GM12878 (cell line): ENCODE results near the gene CAPRIN2. TPM values are rescaled to one million over a fixed set of nuclear protein-coding genes. Genes with fewer than 3 reads are reported as not detected.

Source experiments
- ATAC-seq: fragments of 200-7000 bp; cut with Tn5 transposase; 3 replicates; pipeline ENCODE4 v1.9.1; 2020; ENCODE audit warnings: mild to moderate bottlenecking, moderate library complexity
- BruUV-seq: library from RNA; stranded (reverse); fragments of 400-500 nt; replicated peaks from 2 replicates; lab custom pipeline; 2021; lab: Mats Ljungman, UMichigan
- CTCF ChIA-PET: fragments of 300-600 bp; sonication (Branson Sonifier 250); formaldehyde crosslinking; extraction: SDS; loops from one replicate; lab custom pipeline; 2021; ENCODE audit warnings: inconsistent platforms; lab: Yijun Ruan, JAX
- POLR2A ChIA-PET: fragments of 350-600 bp; formaldehyde crosslinking; extraction: SDS; loops from one replicate; lab custom pipeline; 2021; ENCODE audit warnings: inconsistent platforms; lab: Charles Lee
- RAD21 ChIA-PET: fragments of 300-600 bp; sonication (Branson Sonifier 250); formaldehyde crosslinking; loops from one replicate; lab custom pipeline; 2023; ENCODE audit warnings: antibody characterized with exemption; ENCODE audit not compliant: unreplicated experiment; lab: Charles Lee
- SMC1A ChIA-PET: fragments of 300-600 bp; sonication (Branson Sonifier 250); formaldehyde crosslinking; loops from one replicate; lab custom pipeline; 2023; ENCODE audit not compliant: unreplicated experiment, uncharacterized antibody; lab: Charles Lee
- DNase-seq: peaks from one replicate; pipeline ENCODE4 v3.0.0-alpha.2; 2011; ENCODE audit warnings: low read depth, low spot score
- FAIRE-seq: peaks from 3 replicates; lab custom pipeline; 2011; peaks lifted over from hg19 to GRCh38; lab: Jason Lieb, UNC
- H2AFZ ChIP-seq: 2 replicates; pipeline ENCODE4 v1.6.0; 2011; ENCODE audit warnings: low read depth, low read length, control low read depth; ENCODE audit not compliant: control insufficient read depth
- H3K27ac ChIP-seq: 2 replicates; pipeline ENCODE4 v1.5.1; 2011; ENCODE audit warnings: control low read depth; ENCODE audit not compliant: control insufficient read depth, insufficient read depth
- H3K27me3 ChIP-seq, 2 experiments: replicated peaks in 1 of 2; 2 replicates each; pipeline versions ENCODE4 v1.6.0 to v1.6.1; 2011; ENCODE audit warnings: low read length in 1 of 2; ENCODE audit not compliant: control insufficient read depth in 2 of 2, insufficient read depth in 2 of 2
- H3K36me3 ChIP-seq, 2 experiments: 2 replicates each; pipeline ENCODE4 v1.5.1; 2011; ENCODE audit warnings: low read length in 1 of 2; ENCODE audit not compliant: control insufficient read depth in 2 of 2, insufficient read depth in 2 of 2
- H3K4me1 ChIP-seq: 2 replicates; pipeline ENCODE4 v1.6.1; 2011; ENCODE audit warnings: mild to moderate bottlenecking, low read length, moderate library complexity, mixed read lengths; ENCODE audit not compliant: control insufficient read depth, insufficient read depth
- H3K4me2 ChIP-seq: 2 replicates; pipeline ENCODE4 v1.6.0; 2011; ENCODE audit warnings: control low read depth; ENCODE audit not compliant: control insufficient read depth, insufficient read depth
- H3K4me3 ChIP-seq: fragments of 200-600 bp; sonication (generic); 2 replicates; pipeline ENCODE4 v1.5.1; 2016
- H3K79me2 ChIP-seq: 2 replicates; pipeline ENCODE4 v1.6.0; 2011; ENCODE audit warnings: low read length; ENCODE audit not compliant: control insufficient read depth, insufficient read depth
- H3K9ac ChIP-seq: 2 replicates; pipeline ENCODE4 v1.8.0; 2011; ENCODE audit warnings: low read length, control low read depth, mixed read lengths; ENCODE audit not compliant: control insufficient read depth, insufficient read depth
- H3K9me3 ChIP-seq: replicated peaks from 3 replicates; pipeline ENCODE4 v1.5.1; 2011; ENCODE audit warnings: mild to moderate bottlenecking, low read length; ENCODE audit not compliant: control insufficient read depth, insufficient read depth
- H4K20me1 ChIP-seq: 2 replicates; pipeline ENCODE4 v1.6.0; 2011; ENCODE audit not compliant: control insufficient read depth, insufficient read depth
- ASH2L ChIP-seq: fragments of 300-600, 200-600 bp; sonication (generic); IDR thresholded peaks from 2 replicates; pipeline ENCODE4 v1.6.1; 2017; ENCODE audit warnings: low read depth, mild to moderate bottlenecking, borderline replicate concordance
- CHD1 ChIP-seq: IDR thresholded peaks from 2 replicates; pipeline ENCODE4 v1.6.1; 2012; ENCODE audit warnings: low read depth, low read length, improper control_type of control experiment
- HDGF ChIP-seq: fragments of 450-650 bp; IDR thresholded peaks from 2 replicates; pipeline ENCODE4 v1.6.1; 2016; ENCODE audit warnings: antibody characterized with exemption
- IRF3 ChIP-seq: fragments of 450-650 bp; IDR thresholded peaks from 2 replicates; pipeline ENCODE4 v1.6.1; 2014; ENCODE audit warnings: mild to moderate bottlenecking
- PML ChIP-seq: IDR thresholded peaks from 2 replicates; pipeline ENCODE4 v1.6.1; 2012; ENCODE audit warnings: low read length, inconsistent platforms
- RAD51 ChIP-seq: fragments of 450-650 bp; IDR thresholded peaks from 2 replicates; pipeline ENCODE4 v1.6.1; 2016; ENCODE audit warnings: moderate library complexity, mild to moderate bottlenecking, inconsistent platforms
- RB1 ChIP-seq: fragments of 450-650 bp; formaldehyde crosslinking; IDR thresholded peaks from 2 replicates; pipeline ENCODE4 v1.6.1; 2017; ENCODE audit warnings: mild to moderate bottlenecking, borderline replicate concordance
- SMAD1 ChIP-seq: fragments of 450-650 bp; IDR thresholded peaks from 2 replicates; pipeline ENCODE4 v1.6.1; 2018; ENCODE audit warnings: mild to moderate bottlenecking, low read depth; ENCODE audit not compliant: partially characterized antibody
- TAF1 ChIP-seq: IDR thresholded peaks from 2 replicates; pipeline ENCODE4 v1.6.1; 2011; ENCODE audit warnings: mild to moderate bottlenecking, low read depth, low read length, borderline replicate concordance
- WGBS: methylation state at CpG from one replicate; pipeline ENCODE4 v1.1.6; 2016; ENCODE audit warnings: low lambda C conversion rate; ENCODE audit not compliant: insufficient replicate concordance, insufficient coverage; ENCODE audit errors: missing lambda C conversion rate; 5-methylcytosine and 5-hydroxymethylcytosine counted together
- in situ Hi-C: fragments of 300-500 bp; cut with MboI; formaldehyde crosslinking; loops from 9 replicates; pipeline ENCODE4 v1.14.3; 2018; ENCODE audit warnings: mixed read lengths
- intact Hi-C: fragments of 100-400 bp; cut with micrococcal nuclease; formaldehyde crosslinking; loops from one replicate; pipeline ENCODE4 v1.14.2; 2022; ENCODE audit not compliant: unreplicated experiment
- polyA plus RNA-seq, 11 experiments: library from polyadenylated mRNA; depleted of rRNA in 4 of 11; unstranded in 6 of 11; stranded (reverse) in 5 of 11; fragments of >200 nt; fragmentation: Nextera tagmentation in 4 of 11; fragmentation: Illumina TruSeq in 1 of 11; extraction: Ambion mirVana in 4 of 11; extraction: Trizol in 1 of 11; gene quantifications; 1 replicate in 1 of 11; 2 replicates in 10 of 11; pipeline versions ENCODE4 v1.2.1 to v1.2.3, GENCODE V29; 2011 to 2016; ENCODE audit warnings: inconsistent platforms in 2 of 11, missing spikeins in 2 of 11, low read depth in 1 of 11
- total RNA-seq, 4 experiments: library from RNA; depleted of rRNA in 3 of 4; stranded (reverse); fragments of >200 nt in 3 of 4; fragmentation: Illumina TruSeq in 1 of 4; extraction: Trizol in 1 of 4; gene quantifications; 2 replicates each; pipeline versions ENCODE4 v1.2.1 to v1.2.3, GENCODE V29; 2013 to 2021

Gene CAPRIN2
- total and polyA plus RNA-seq, 10 of the 15 experiments (the other 5 are each of a cell fraction or from before 2014, with no cell fraction given): 1.2 to 13.6 (median 8.2) TPM

GRCh38 chr12:30754383-30754749, 385 bp downstream of the CAPRIN2 start:
- Histone ChIP-seq H4K20me1 (no peaks in the 10 kb centered on the region), H3K4me3 (peak overlapping the region; percentile 90), H3K9me3 (no peaks in the 10 kb centered on the region), H3K79me2 (no peaks in the 10 kb centered on the region), H3K36me3 (no peaks in the 10 kb centered on the region), H3K4me2 (peak overlapping the region; percentile 68), H3K27me3 (no peaks in the 10 kb centered on the region), H3K27ac (0 out of 2 replicates have a peak overlapping the region, but pooled peaks have one; percentile 50), H3K4me1 (peaks cover 6% of the 10 kb centered on the region; the same call in 1 of the 2 replicates), H2AFZ (peak overlapping the region; percentile 92), H3K9ac (peak overlapping the region; percentile 56)
- ChIA-PET POLR2A (interaction anchor here (1.0 to 2.0 kb wide), 3 partner anchors 59 to 64 kb away, joined by 3 to 5 read pairs (median 4); partner anchors contain the start of gene IPO8), SMC1A (interaction anchor here (0.6 to 3.0 kb wide), 6 partner anchors 10 to 93 kb away, joined by 3 to 23 read pairs (median 6); partner anchors contain the start of gene IPO8), RAD21 (interaction anchor here (0.7 to 1.9 kb wide), 6 partner anchors 40 to 98 kb away, joined by 3 to 9 read pairs (median 4); no protein-coding TSS in a partner anchor), CTCF (interaction anchor here (0.9 to 3.0 kb wide), 10 partner anchors 10 to 1003 kb away, joined by 3 to 17 read pairs (median 4); partner anchors contain the start of gene IPO8)
- no peak for FAIRE-seq
- no TSS peak for BruUV-seq
- no peak for DNase-seq
- in situ Hi-C loops (no loop called here), intact Hi-C loops (loop anchor here (2.0 kb wide), 2 partner anchors 52 to 60 kb away; partner anchors contain the start of gene IPO8)
- 1% methylated on average over 31 of the region's 40 CpGs for WGBS
- ATAC-seq: no peak
- TF ChIP-seq HDGF (0 out of 2 replicates have a peak, but pooled peaks have one; percentile 30), RB1 (no peak), ASH2L (no peak)

- no peak for TF ChIP-seq IRF3
- no peak for TF ChIP-seq SMAD1
- no peak for TF ChIP-seq TAF1
- no peak for TF ChIP-seq PML
- peak; percentile 48; the same call in 1 of the 2 replicates for TF ChIP-seq RAD51
- no peak for TF ChIP-seq CHD1
- ChIA-PET RAD21 (interaction anchor here (0.7 to 1.9 kb wide), 8 partner anchors 19 to 98 kb away, joined by 3 to 9 read pairs (median 3); partner anchors contain the start of gene IPO8), POLR2A (interaction anchor here (0.6 to 2.0 kb wide), 4 partner anchors 16 to 64 kb away, joined by 3 to 5 read pairs (median 4); partner anchors contain the start of gene IPO8), CTCF (interaction anchor here (0.9 to 3.0 kb wide), 11 partner anchors 10 to 1003 kb away, joined by 3 to 17 read pairs (median 4); partner anchors contain the start of gene IPO8), SMC1A (interaction anchor here (0.6 to 3.0 kb wide), 10 partner anchors 10 to 94 kb away, joined by 3 to 23 read pairs (median 4); partner anchors contain the start of gene IPO8)
- peak overlapping the region; percentile 56 for H3K9ac ChIP-seq
- peak overlapping the region; percentile 92 for H2AFZ ChIP-seq
- in situ Hi-C loops (no loop called here), intact Hi-C loops (loop anchor here (2.0 kb wide), 2 partner anchors 53 to 59 kb away; partner anchors contain the start of gene IPO8)
- no peaks in the 10 kb centered on the region for H3K27me3 ChIP-seq
- no peak; the same call in 2 of the 3 replicates for ATAC-seq
- no peak for DNase-seq
- H3K4me2 ChIP-seq: peak overlapping the region; percentile 68
- peak; percentile 38 for FAIRE-seq
- no TSS peak for BruUV-seq
- H4K20me1 ChIP-seq: no peaks in the 10 kb centered on the region
- no peak overlapping the region for H3K27ac ChIP-seq
- WGBS: 22% methylated on average over 18 of the region's 18 CpGs
- no peaks in the 10 kb centered on the region for H3K9me3 ChIP-seq
- H3K4me1 ChIP-seq: peaks cover 6% of the 10 kb centered on the region; the same call in 1 of the 2 replicates
- no peaks in the 10 kb centered on the region for H3K79me2 ChIP-seq
- H3K4me3 ChIP-seq: peak overlapping the region; percentile 90
- no peaks in the 10 kb centered on the region for H3K36me3 ChIP-seq
These were observed 884 bp downstream of the CAPRIN2 start for GRCh38 chr12:30753751-30754382.
